Sigmoid colon (tissue), 3 donors: ENCODE measurements around the gene RIPOR1.

Experiments
- POLR2A ChIP-seq, 2 donors: fragments of 450-650 bp; IDR thresholded peaks; one replicate each; pipeline ENCODE4 v1.6.1; 2016; ENCODE audit warnings: antibody characterized with exemption in 2 of 2, mild to moderate bottlenecking in 2 of 2, moderate library complexity in 2 of 2
- TF ChIP-seq, protein P1 (sequence below), 4 experiments: fragments of 450-650 bp in 3 of 4; fragments of 200-600 bp in 1 of 4; IDR thresholded peaks; one replicate each; pipeline ENCODE4 v1.5.1; 2016 to 2019; ENCODE audit warnings: antibody characterized with exemption in 4 of 4, mild to moderate bottlenecking in 3 of 4, moderate library complexity in 2 of 4

DNA sequence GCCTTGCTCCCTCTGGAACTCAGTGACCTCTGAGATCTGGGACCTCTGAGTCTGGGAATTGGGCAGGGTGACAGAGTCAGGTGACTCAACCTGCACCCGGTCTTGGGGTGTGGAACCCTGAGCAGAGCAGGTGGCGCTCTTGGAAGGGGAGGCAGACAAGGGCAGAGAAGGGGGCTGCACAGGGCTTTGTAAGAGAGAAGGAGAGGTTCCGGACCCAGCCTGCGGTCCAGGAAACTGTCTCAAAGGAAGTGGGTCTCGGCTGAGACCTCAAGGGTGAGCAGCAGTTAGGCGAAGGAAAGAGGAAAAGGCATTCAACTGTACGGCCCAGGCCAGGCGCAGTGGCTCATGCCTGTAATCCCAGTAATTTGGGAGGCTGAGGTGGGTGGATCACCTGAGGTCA lies 10.0 kb upstream of the RIPOR1 start:
- TF ChIP-seq, protein P1, sequence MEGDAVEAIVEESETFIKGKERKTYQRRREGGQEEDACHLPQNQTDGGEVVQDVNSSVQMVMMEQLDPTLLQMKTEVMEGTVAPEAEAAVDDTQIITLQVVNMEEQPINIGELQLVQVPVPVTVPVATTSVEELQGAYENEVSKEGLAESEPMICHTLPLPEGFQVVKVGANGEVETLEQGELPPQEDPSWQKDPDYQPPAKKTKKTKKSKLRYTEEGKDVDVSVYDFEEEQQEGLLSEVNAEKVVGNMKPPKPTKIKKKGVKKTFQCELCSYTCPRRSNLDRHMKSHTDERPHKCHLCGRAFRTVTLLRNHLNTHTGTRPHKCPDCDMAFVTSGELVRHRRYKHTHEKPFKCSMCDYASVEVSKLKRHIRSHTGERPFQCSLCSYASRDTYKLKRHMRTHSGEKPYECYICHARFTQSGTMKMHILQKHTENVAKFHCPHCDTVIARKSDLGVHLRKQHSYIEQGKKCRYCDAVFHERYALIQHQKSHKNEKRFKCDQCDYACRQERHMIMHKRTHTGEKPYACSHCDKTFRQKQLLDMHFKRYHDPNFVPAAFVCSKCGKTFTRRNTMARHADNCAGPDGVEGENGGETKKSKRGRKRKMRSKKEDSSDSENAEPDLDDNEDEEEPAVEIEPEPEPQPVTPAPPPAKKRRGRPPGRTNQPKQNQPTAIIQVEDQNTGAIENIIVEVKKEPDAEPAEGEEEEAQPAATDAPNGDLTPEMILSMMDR (IDR thresholded peaks at IDR 0.05), result no peak
- no peak for TF ChIP-seq POLR2A (IDR thresholded peaks at IDR 0.05)
